Umbilical cord (tissue), 1 donor: ENCODE results near the gene MIAT. TPM values are rescaled to one million over a fixed set of nuclear protein-coding genes. Genes with fewer than 3 reads are reported as not detected.

Source experiments
- total RNA-seq: library from RNA; depleted of rRNA; stranded (reverse); fragments of >200 nt; gene quantifications from one replicate; pipeline ENCODE4 v1.2.3, GENCODE V29; 2014; ENCODE audit warnings: low replicate concordance; ENCODE audit not compliant: insufficient read depth

The MIAT gene
- total RNA-seq, 1 donor from 2014 or later: 3.6 TPM

Other genes with a start within 250 kb of the MIAT start
- gene ASPHD2, start 228.3 kb upstream of the MIAT start, total RNA-seq: 1.7 TPM
- 39.7 TPM for gene HPS4, start 173.8 kb upstream of the MIAT start, total RNA-seq
- 3.6 TPM for gene SRRD, start 173.7 kb upstream of the MIAT start, total RNA-seq
- 42.6 TPM for gene TFIP11, start 145.1 kb upstream of the MIAT start, total RNA-seq
- gene TPST2, start 67.5 kb upstream of the MIAT start, total RNA-seq: 9.9 TPM
- gene CRYBB1, start 39.6 kb upstream of the MIAT start, total RNA-seq: 0.72 TPM
- not detected for gene CRYBA4, start 35.6 kb upstream of the MIAT start, total RNA-seq